Endothelial cell of umbilical vein (primary cell): ENCODE measurements around the gene NR4A1. TPM values are rescaled to one million over a fixed set of nuclear protein-coding genes. Genes with fewer than 3 reads are reported as not detected.

Source experiments
- BruUV-seq: library from RNA; stranded (reverse); fragments of 400-500 nt; replicated peaks from 2 replicates; lab custom pipeline; 2021; lab: Mats Ljungman, UMichigan
- CTCF ChIA-PET: fragments of 300-600, 350-600 bp; sonication (Branson Sonifier 250); formaldehyde crosslinking; loops from one replicate; lab custom pipeline; 2021; ENCODE audit warnings: antibody characterized with exemption, inconsistent platforms; lab: Charles Lee
- POLR2A ChIA-PET: fragments of 300-600, 350-600 bp; sonication (Branson Sonifier 250); formaldehyde crosslinking; loops from one replicate; lab custom pipeline; 2021; ENCODE audit warnings: antibody characterized with exemption, inconsistent platforms; lab: Charles Lee
- DNase-seq: peaks from one replicate; pipeline ENCODE4 v3.0.0-alpha.2; 2011; ENCODE audit warnings: low read depth, low spot score
- FAIRE-seq: peaks from 2 replicates; lab custom pipeline; 2011; peaks lifted over from hg19 to GRCh38; lab: Jason Lieb, UNC
- H2AFZ ChIP-seq: 2 replicates; pipeline ENCODE4 v1.6.0; 2012; ENCODE audit warnings: low read depth, low read length, control low read depth, inconsistent platforms
- H3K27ac ChIP-seq: 2 replicates; pipeline ENCODE4 v1.5.1; 2011; ENCODE audit warnings: low read depth, mild to moderate bottlenecking, control low read depth, low read length, moderate library complexity; ENCODE audit not compliant: insufficient read depth
- H3K27me3 ChIP-seq, 2 experiments: 2 replicates each; pipeline versions ENCODE4 v1.6.0 to v1.6.1; 2011; ENCODE audit warnings: low read length in 2 of 2, mixed read lengths in 1 of 2; ENCODE audit not compliant: control insufficient read depth in 2 of 2, insufficient read depth in 2 of 2
- H3K36me3 ChIP-seq, 2 experiments: 2 replicates in 1 of 2; 3 replicates in 1 of 2; pipeline ENCODE4 v1.5.1; 2011; ENCODE audit warnings: low read length in 2 of 2, mild to moderate bottlenecking in 1 of 2, moderate library complexity in 1 of 2; ENCODE audit not compliant: control insufficient read depth in 2 of 2, insufficient read depth in 2 of 2; ENCODE audit errors: extremely low read depth in 1 of 2
- H3K4me1 ChIP-seq: 3 replicates; pipeline ENCODE4 v1.5.1; 2011; ENCODE audit warnings: mild to moderate bottlenecking, low read length; ENCODE audit not compliant: control insufficient read depth, insufficient read depth; ENCODE audit errors: extremely low read depth
- H3K4me2 ChIP-seq: 2 replicates; pipeline ENCODE4 v1.6.1; 2011; ENCODE audit warnings: low read length, control low read depth, mixed read lengths; ENCODE audit not compliant: insufficient read depth
- H3K4me3 ChIP-seq, 3 experiments: fragments of 200-600 bp in 1 of 3; sonication (generic), shearing (Covaris generic) in 1 of 3; replicated peaks in 1 of 3; 2 replicates each; pipeline ENCODE4 v1.5.1; 2011 to 2016; ENCODE audit warnings: control low read depth in 3 of 3, low read length in 3 of 3, mild to moderate bottlenecking in 2 of 3, inconsistent platforms in 1 of 3, low read depth in 1 of 3, moderate library complexity in 1 of 3; ENCODE audit not compliant: insufficient read depth in 1 of 3
- H3K79me2 ChIP-seq: 2 replicates; pipeline ENCODE4 v1.6.0; 2012; ENCODE audit warnings: low read length, inconsistent platforms; ENCODE audit not compliant: control insufficient read depth, insufficient read depth
- H3K9ac ChIP-seq: replicated peaks from 2 replicates; pipeline ENCODE3; 2011; ENCODE audit warnings: low read length, control low read depth; ENCODE audit not compliant: insufficient read depth; ENCODE audit errors: extremely low read depth
- H3K9me1 ChIP-seq: replicated peaks from 3 replicates; pipeline ENCODE4 v1.6.0; 2011; ENCODE audit warnings: mild to moderate bottlenecking, low read length; ENCODE audit not compliant: control insufficient read depth, insufficient read depth; ENCODE audit errors: extremely low read depth
- H3K9me3 ChIP-seq: replicated peaks from 2 replicates; pipeline ENCODE4 v1.5.1; 2012; ENCODE audit warnings: low read length, inconsistent platforms; ENCODE audit not compliant: control insufficient read depth, insufficient read depth
- H4K20me1 ChIP-seq: replicated peaks from 2 replicates; pipeline ENCODE3; 2011; ENCODE audit warnings: mild to moderate bottlenecking, low read length; ENCODE audit not compliant: control insufficient read depth, insufficient read depth; ENCODE audit errors: extremely low read depth
- CTCF ChIP-seq, 2 donors: IDR thresholded peaks; 1 replicate in 1 of 2; 2 replicates in 1 of 2; pipeline ENCODE4 v1.5.1; 2011; ENCODE audit warnings: low read length in 2 of 2, mild to moderate bottlenecking in 2 of 2, moderate library complexity in 2 of 2, control low read depth in 1 of 2, inconsistent platforms in 1 of 2, low read depth in 1 of 2; ENCODE audit not compliant: insufficient read depth in 1 of 2; ENCODE audit errors: extremely low read depth in 1 of 2
- EZH2 ChIP-seq: IDR thresholded peaks from 2 replicates; pipeline ENCODE4 v1.6.1; 2012; ENCODE audit warnings: borderline replicate concordance, low read depth, mild to moderate bottlenecking, moderate library complexity, low read length, inconsistent platforms; ENCODE audit not compliant: severe bottlenecking
- FOS ChIP-seq: IDR thresholded peaks from 2 replicates; pipeline ENCODE4 v1.6.1; 2011; ENCODE audit warnings: mild to moderate bottlenecking, low read length, moderate library complexity, borderline replicate concordance; ENCODE audit not compliant: insufficient read depth
- GATA2 ChIP-seq: IDR thresholded peaks from 2 replicates; pipeline ENCODE4 v1.7.0; 2011; ENCODE audit warnings: low read depth, mild to moderate bottlenecking, moderate library complexity, mixed read lengths, low read length; ENCODE audit not compliant: insufficient read length, insufficient read depth
- JUN ChIP-seq: IDR thresholded peaks from 2 replicates; pipeline ENCODE4 v1.6.1; 2011; ENCODE audit warnings: borderline replicate concordance, low read depth; ENCODE audit not compliant: insufficient read length, insufficient read depth
- MAX ChIP-seq: IDR thresholded peaks from 2 replicates; pipeline ENCODE4 v1.6.1; 2011; ENCODE audit not compliant: insufficient read depth, insufficient read length
- MYC ChIP-seq: IDR thresholded peaks from one replicate; pipeline ENCODE4 v1.6.1; 2011; ENCODE audit warnings: mild to moderate bottlenecking, low read depth, low read length
- POLR2A ChIP-seq: IDR thresholded peaks from 2 replicates; pipeline ENCODE4 v1.6.1; 2012; ENCODE audit warnings: low read depth, mild to moderate bottlenecking, control low read depth, low read length
- POLR2AphosphoS5 ChIP-seq: IDR thresholded peaks from 2 replicates; pipeline ENCODE4 v1.6.1; 2012; ENCODE audit warnings: low read depth, mild to moderate bottlenecking, control low read depth, low read length, moderate library complexity; ENCODE audit not compliant: insufficient read depth
- dilution Hi-C: fragments of 300-500 bp; cut with MboI; formaldehyde crosslinking; loops from one replicate; pipeline ENCODE4 v1.15.0; 2019; ENCODE audit warnings: low sequenced_read_pairs; ENCODE audit not compliant: extremely low pct_ligation_motif_present
- intact Hi-C: fragments of 100-400 bp; cut with micrococcal nuclease; formaldehyde crosslinking; loops from one replicate; pipeline ENCODE4 v1.10.0; 2022
- polyA plus RNA-seq, 4 experiments: library from polyadenylated mRNA; depleted of rRNA in 3 of 4; stranded (reverse) in 3 of 4; unstranded in 1 of 4; fragments of >200 nt; gene quantifications; 2 replicates each; pipeline versions ENCODE4 v1.2.1 to v1.2.3, GENCODE V29; 2011 to 2012; ENCODE audit warnings: missing spikeins in 1 of 4
- total RNA-seq: library from RNA; stranded (reverse); gene quantifications from 2 replicates; pipeline ENCODE4 v1.2.3, GENCODE V29; 2021

Gene NR4A1
- total and polyA plus RNA-seq, 2 donors (not counting 3 experiments of a cell fraction or from before 2014, with no cell fraction given), result 6.8 to 18.2 TPM

- no peak within 1 kb of the TSS for H2AFZ ChIP-seq
- CTCF ChIA-PET, result interaction anchor here (12.8 kb wide), 1 partner anchor 54 kb away, joined by 452 read pairs; no protein-coding TSS in a partner anchor
- no peak for TF ChIP-seq CTCF (IDR thresholded peaks at IDR 0.05; ENCODE audit: extremely low read depth in 1 of 2, insufficient read depth in 1 of 2, low read depth in 1 of 2, low read length in 2 of 2)
- no peak for TF ChIP-seq POLR2AphosphoS5
- no peak for TF ChIP-seq MAX
- no peak for TF ChIP-seq FOS
- TF ChIP-seq POLR2A, result no peak
- TF ChIP-seq GATA2, result no peak
- TF ChIP-seq MYC, result no peak
- TF ChIP-seq JUN, result no peak
- TF ChIP-seq EZH2, result no peak
- no peak within 1 kb of the TSS for H3K4me3 ChIP-seq
- H3K27me3 ChIP-seq, result no peaks in the 10 kb centered on the region
- intact Hi-C loops (no loop called here), dilution Hi-C loops (no loop called here)
- no peak for DNase-seq
- peaks cover 5% of the 10 kb centered on the region for H3K4me1 ChIP-seq
- no peak for FAIRE-seq
- peaks cover 7% of the 10 kb centered on the region for H3K79me2 ChIP-seq
- H3K9me3 ChIP-seq, result no peaks in the 10 kb centered on the region
- no peak within 1 kb of the TSS for H3K4me2 ChIP-seq
- H4K20me1 ChIP-seq, result no peaks in the 10 kb centered on the region
- BruUV-seq, result no TSS peak
- H3K36me3 ChIP-seq, result peaks cover 15 to 21% of the 10 kb centered on the region in 2 experiments
- no peak within 1 kb of the TSS for H3K27ac ChIP-seq
- H3K9ac ChIP-seq, result no peak within 1 kb of the TSS
- POLR2A ChIA-PET, result no interaction called here
- H3K9me1 ChIP-seq, result no peaks in the 10 kb centered on the region
These were observed 28.5 kb downstream of the NR4A1 start, which contains the start of gene SMIM41 for GRCh38 chr12:52079576-52080402. Gene SMIM41, plus strand, starts transcription at chr12:52079704. Its CDS starts 76 bp downstream, at chr12:52079780.
